Measurements from ENCODE around the gene RFTN1.

DNA sequence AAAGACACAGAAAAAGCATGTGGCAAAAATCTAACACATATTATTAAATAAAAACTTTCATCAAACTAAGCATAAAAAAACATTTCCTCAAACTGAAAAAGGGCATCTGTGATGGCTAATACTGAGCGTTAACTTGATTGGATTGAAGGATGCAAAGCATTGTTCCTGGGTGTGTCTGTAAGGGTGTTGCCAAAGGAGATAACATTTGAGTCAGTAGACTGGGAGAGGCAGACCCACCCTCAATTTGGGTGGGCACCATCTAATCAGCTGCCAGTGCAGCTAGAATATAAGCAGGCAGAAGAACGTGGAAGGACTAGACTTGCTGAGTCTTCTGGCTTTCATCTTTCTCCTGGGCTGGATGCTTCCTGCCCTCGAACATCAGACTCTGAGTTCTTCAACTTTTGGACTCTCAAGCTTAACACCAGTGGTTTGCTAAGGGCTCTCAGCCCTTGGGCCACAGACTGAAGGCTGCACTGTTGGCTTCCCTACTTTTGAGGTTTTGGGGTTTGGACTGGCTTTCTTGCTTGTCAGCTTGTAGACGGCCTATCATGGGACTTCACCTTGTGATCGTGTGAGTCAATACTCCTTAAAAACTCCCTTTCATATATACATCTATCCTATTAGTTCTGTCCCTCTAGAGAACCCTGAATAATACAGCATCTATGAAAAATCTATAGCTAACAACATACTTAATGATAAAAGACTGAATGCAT lies 46.3 kb upstream of the RFTN1 start:
- TF ChIP-seq, protein P1, sequence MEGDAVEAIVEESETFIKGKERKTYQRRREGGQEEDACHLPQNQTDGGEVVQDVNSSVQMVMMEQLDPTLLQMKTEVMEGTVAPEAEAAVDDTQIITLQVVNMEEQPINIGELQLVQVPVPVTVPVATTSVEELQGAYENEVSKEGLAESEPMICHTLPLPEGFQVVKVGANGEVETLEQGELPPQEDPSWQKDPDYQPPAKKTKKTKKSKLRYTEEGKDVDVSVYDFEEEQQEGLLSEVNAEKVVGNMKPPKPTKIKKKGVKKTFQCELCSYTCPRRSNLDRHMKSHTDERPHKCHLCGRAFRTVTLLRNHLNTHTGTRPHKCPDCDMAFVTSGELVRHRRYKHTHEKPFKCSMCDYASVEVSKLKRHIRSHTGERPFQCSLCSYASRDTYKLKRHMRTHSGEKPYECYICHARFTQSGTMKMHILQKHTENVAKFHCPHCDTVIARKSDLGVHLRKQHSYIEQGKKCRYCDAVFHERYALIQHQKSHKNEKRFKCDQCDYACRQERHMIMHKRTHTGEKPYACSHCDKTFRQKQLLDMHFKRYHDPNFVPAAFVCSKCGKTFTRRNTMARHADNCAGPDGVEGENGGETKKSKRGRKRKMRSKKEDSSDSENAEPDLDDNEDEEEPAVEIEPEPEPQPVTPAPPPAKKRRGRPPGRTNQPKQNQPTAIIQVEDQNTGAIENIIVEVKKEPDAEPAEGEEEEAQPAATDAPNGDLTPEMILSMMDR (conservative IDR thresholded peaks at IDR 0.05; ENCODE audit: low read depth in 2 of 2): no peak
- TF ChIP-seq, protein P2, sequence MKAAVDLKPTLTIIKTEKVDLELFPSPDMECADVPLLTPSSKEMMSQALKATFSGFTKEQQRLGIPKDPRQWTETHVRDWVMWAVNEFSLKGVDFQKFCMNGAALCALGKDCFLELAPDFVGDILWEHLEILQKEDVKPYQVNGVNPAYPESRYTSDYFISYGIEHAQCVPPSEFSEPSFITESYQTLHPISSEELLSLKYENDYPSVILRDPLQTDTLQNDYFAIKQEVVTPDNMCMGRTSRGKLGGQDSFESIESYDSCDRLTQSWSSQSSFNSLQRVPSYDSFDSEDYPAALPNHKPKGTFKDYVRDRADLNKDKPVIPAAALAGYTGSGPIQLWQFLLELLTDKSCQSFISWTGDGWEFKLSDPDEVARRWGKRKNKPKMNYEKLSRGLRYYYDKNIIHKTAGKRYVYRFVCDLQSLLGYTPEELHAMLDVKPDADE (IDR thresholded peaks at IDR 0.05): no peak
- TF ChIP-seq POLR2AphosphoS5 (IDR thresholded peaks at IDR 0.05; ENCODE audit: low read depth): no peak
- no peak for TF ChIP-seq EZH2phosphoT487 (IDR thresholded peaks at IDR 0.05; ENCODE audit: unreplicated experiment)
- no peak for TF ChIP-seq EZH2 (IDR thresholded peaks at IDR 0.05; ENCODE audit: low read depth, unreplicated experiment)
- no peak for TF ChIP-seq STAT1 (IDR thresholded peaks at IDR 0.05; ENCODE audit: unreplicated experiment)
- TF ChIP-seq, protein P3, sequence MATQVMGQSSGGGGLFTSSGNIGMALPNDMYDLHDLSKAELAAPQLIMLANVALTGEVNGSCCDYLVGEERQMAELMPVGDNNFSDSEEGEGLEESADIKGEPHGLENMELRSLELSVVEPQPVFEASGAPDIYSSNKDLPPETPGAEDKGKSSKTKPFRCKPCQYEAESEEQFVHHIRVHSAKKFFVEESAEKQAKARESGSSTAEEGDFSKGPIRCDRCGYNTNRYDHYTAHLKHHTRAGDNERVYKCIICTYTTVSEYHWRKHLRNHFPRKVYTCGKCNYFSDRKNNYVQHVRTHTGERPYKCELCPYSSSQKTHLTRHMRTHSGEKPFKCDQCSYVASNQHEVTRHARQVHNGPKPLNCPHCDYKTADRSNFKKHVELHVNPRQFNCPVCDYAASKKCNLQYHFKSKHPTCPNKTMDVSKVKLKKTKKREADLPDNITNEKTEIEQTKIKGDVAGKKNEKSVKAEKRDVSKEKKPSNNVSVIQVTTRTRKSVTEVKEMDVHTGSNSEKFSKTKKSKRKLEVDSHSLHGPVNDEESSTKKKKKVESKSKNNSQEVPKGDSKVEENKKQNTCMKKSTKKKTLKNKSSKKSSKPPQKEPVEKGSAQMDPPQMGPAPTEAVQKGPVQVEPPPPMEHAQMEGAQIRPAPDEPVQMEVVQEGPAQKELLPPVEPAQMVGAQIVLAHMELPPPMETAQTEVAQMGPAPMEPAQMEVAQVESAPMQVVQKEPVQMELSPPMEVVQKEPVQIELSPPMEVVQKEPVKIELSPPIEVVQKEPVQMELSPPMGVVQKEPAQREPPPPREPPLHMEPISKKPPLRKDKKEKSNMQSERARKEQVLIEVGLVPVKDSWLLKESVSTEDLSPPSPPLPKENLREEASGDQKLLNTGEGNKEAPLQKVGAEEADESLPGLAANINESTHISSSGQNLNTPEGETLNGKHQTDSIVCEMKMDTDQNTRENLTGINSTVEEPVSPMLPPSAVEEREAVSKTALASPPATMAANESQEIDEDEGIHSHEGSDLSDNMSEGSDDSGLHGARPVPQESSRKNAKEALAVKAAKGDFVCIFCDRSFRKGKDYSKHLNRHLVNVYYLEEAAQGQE (IDR thresholded peaks at IDR 0.05; ENCODE audit: unreplicated experiment): no peak
- no peak for TF ChIP-seq ZNF331 (CRISPR knock-in tag; IDR thresholded peaks at IDR 0.05; ENCODE audit: low read depth)
- TF ChIP-seq JUNB (IDR thresholded peaks at IDR 0.05; ENCODE audit: unreplicated experiment): no peak
- no peak for TF ChIP-seq CREB1 (CRISPR knock-in tag; IDR thresholded peaks at IDR 0.05; ENCODE audit: low read depth)
- TF ChIP-seq ZNF114 (CRISPR knock-in tag; IDR thresholded peaks at IDR 0.05): no peak
- TF ChIP-seq, protein P4, sequence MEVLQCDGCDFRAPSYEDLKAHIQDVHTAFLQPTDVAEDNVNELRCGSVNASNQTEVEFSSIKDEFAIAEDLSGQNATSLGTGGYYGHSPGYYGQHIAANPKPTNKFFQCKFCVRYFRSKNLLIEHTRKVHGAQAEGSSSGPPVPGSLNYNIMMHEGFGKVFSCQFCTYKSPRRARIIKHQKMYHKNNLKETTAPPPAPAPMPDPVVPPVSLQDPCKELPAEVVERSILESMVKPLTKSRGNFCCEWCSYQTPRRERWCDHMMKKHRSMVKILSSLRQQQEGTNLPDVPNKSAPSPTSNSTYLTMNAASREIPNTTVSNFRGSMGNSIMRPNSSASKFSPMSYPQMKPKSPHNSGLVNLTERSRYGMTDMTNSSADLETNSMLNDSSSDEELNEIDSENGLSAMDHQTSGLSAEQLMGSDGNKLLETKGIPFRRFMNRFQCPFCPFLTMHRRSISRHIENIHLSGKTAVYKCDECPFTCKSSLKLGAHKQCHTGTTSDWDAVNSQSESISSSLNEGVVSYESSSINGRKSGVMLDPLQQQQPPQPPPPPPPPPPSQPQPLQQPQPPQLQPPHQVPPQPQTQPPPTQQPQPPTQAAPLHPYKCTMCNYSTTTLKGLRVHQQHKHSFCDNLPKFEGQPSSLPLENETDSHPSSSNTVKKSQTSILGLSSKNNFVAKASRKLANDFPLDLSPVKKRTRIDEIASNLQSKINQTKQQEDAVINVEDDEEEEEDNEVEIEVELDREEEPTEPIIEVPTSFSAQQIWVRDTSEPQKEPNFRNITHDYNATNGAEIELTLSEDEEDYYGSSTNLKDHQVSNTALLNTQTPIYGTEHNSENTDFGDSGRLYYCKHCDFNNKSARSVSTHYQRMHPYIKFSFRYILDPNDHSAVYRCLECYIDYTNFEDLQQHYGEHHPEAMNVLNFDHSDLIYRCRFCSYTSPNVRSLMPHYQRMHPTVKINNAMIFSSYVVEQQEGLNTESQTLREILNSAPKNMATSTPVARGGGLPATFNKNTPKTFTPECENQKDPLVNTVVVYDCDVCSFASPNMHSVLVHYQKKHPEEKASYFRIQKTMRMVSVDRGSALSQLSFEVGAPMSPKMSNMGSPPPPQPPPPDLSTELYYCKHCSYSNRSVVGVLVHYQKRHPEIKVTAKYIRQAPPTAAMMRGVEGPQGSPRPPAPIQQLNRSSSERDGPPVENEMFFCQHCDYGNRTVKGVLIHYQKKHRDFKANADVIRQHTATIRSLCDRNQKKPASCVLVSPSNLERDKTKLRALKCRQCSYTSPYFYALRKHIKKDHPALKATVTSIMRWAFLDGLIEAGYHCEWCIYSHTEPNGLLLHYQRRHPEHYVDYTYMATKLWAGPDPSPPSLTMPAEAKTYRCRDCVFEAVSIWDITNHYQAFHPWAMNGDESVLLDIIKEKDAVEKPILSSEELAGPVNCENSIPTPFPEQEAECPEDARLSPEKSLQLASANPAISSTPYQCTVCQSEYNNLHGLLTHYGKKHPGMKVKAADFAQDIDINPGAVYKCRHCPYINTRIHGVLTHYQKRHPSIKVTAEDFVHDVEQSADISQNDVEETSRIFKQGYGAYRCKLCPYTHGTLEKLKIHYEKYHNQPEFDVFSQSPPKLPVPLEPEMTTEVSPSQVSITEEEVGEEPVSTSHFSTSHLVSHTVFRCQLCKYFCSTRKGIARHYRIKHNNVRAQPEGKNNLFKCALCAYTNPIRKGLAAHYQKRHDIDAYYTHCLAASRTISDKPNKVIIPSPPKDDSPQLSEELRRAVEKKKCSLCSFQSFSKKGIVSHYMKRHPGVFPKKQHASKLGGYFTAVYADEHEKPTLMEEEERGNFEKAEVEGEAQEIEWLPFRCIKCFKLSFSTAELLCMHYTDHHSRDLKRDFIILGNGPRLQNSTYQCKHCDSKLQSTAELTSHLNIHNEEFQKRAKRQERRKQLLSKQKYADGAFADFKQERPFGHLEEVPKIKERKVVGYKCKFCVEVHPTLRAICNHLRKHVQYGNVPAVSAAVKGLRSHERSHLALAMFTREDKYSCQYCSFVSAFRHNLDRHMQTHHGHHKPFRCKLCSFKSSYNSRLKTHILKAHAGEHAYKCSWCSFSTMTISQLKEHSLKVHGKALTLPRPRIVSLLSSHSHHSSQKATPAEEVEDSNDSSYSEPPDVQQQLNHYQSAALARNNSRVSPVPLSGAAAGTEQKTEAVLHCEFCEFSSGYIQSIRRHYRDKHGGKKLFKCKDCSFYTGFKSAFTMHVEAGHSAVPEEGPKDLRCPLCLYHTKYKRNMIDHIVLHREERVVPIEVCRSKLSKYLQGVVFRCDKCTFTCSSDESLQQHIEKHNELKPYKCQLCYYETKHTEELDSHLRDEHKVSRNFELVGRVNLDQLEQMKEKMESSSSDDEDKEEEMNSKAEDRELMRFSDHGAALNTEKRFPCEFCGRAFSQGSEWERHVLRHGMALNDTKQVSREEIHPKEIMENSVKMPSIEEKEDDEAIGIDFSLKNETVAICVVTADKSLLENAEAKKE (CRISPR knock-in tag; IDR thresholded peaks at IDR 0.05): no peak

Data from GM23338 (cell line).